Sigmoid colon (tissue), 7 donors: ENCODE data around the gene FAM174B. TPM values are rescaled to one million over a fixed set of nuclear protein-coding genes. Genes with fewer than 3 reads are reported as not detected.

Experiments
- DNase-seq: peaks from one replicate; pipeline ENCODE4 v3.0.0-alpha.2; 2019
- H3K27ac ChIP-seq, 4 donors: fragments of 200-600 bp; sonication (generic); one replicate each; pipeline ENCODE4 v1.5.1; 2016 to 2019; ENCODE audit warnings: mild to moderate bottlenecking in 1 of 4
- H3K27me3 ChIP-seq, 3 donors: fragments of 200-600 bp; sonication (generic); one replicate each; pipeline ENCODE4 v1.5.1; 2019; ENCODE audit warnings: mild to moderate bottlenecking in 1 of 3
- H3K36me3 ChIP-seq, 4 donors: fragments of 200-600 bp; sonication (generic); one replicate each; pipeline ENCODE4 v1.5.1; 2016 to 2019
- H3K4me1 ChIP-seq, 4 donors: fragments of 200-600 bp; sonication (generic); one replicate each; pipeline ENCODE4 v1.5.1; 2017 to 2019
- H3K4me3 ChIP-seq, 4 donors: fragments of 200-600 bp; sonication (generic); one replicate each; pipeline ENCODE4 v1.5.1; 2017 to 2019; ENCODE audit warnings: mild to moderate bottlenecking in 2 of 4, moderate library complexity in 1 of 4
- H3K9me3 ChIP-seq, 4 donors: fragments of 200-600 bp in 3 of 4; sonication (generic) in 3 of 4; one replicate each; pipeline versions ENCODE4 v1.5.1 to v1.6.1; 2013 to 2019
- EP300 ChIP-seq, 4 donors: sonication (generic); formaldehyde crosslinking; IDR thresholded peaks; one replicate each; pipeline ENCODE4 v1.6.1; 2017; ENCODE audit warnings: antibody characterized with exemption in 4 of 4
- POLR2A ChIP-seq, 2 donors: fragments of 450-650 bp; IDR thresholded peaks; one replicate each; pipeline ENCODE4 v1.6.1; 2016; ENCODE audit warnings: antibody characterized with exemption in 2 of 2, mild to moderate bottlenecking in 2 of 2, moderate library complexity in 2 of 2
- POLR2AphosphoS5 ChIP-seq, 4 donors: sonication (generic); formaldehyde crosslinking; IDR thresholded peaks; one replicate each; pipeline ENCODE4 v1.6.1; 2017; ENCODE audit warnings: antibody characterized with exemption in 4 of 4
- WGBS, 2 donors: extraction: QIAGEN DNeasy Blood & Tissue Kit; methylation state at CpG; one replicate each; pipeline ENCODE4 v1.1.7; 2013; 5-methylcytosine and 5-hydroxymethylcytosine counted together
- intact Hi-C: fragments of 100-400 bp; cut with DNase I; formaldehyde crosslinking; loops from one replicate; pipeline ENCODE4 v1.15.1; 2023
- polyA plus RNA-seq, 3 donors: library from polyadenylated mRNA; stranded (reverse); fragments of 200-250 nt; gene quantifications; one replicate each; pipeline ENCODE4 v1.2.3, GENCODE V29; 2013
- total RNA-seq, 4 donors: library from RNA; depleted of rRNA; stranded (reverse); fragments of >200 nt; gene quantifications; one replicate each; pipeline ENCODE4 v1.1.0, GENCODE V29; 2016
- TF ChIP-seq, protein P1 (sequence below), 4 experiments: fragments of 450-650 bp in 3 of 4; fragments of 200-600 bp in 1 of 4; IDR thresholded peaks; one replicate each; pipeline ENCODE4 v1.5.1; 2016 to 2019; ENCODE audit warnings: antibody characterized with exemption in 4 of 4, mild to moderate bottlenecking in 3 of 4, moderate library complexity in 2 of 4
- donor health status: healthy with polysubstance abuse.
- donor health status: Bipolar disorder and iron deficiency.
- donor health status: healthy.

Gene FAM174B
- total and polyA plus RNA-seq, 7 donors, result 5.3 to 38.9 (median 8.1) TPM

DNA sequence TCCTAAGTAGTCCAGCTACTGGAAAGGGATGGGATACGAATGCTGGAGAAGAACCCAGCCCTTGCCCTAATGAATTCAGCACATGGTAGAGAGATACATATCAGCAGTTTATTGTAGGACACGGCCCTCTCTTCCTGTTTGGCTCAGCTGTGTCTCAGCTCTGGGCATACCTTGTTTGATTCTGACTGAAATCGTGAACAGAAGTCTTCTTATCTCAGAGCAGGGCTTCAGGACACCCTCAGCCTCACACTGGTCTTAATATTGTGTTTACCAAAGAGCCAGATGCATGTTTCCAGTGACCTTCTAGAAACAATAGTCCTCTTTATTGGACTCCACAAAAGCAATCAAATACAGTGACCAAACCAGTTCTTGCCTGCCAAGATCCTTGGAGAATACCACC, 54.7 kb downstream of the FAM174B start:
- no peaks in the 10 kb centered on the region for H3K27me3 ChIP-seq
- intact Hi-C loops, result no loop called here

DNA sequence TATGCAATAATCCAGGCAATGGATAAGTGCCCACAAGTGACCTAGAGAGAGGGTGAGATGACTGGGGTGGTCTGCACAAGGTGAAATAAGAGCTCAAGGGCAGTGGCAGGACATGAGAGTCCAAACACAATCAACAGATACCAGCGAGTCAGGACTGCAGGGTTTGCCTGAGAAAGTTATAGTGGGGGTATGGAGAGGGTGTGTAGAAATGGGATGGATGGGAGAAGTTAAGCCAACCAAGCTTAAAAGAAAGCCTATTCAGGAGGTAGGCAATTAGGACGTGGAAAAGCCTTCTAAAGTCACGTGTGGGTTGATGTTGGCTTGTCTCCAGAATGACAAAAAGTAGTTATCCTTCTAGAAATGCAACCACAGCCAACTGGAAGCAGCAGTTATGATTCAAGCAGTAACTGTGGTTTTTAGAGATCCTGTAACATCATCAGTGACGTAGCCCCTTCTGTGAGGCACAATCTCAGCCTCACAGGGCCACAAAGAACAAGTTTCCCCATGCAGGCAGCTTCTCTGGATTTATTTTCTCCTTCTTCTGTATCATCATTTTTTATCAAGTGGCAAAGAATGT, 56.1 kb downstream of the FAM174B start:
- Histone ChIP-seq H3K36me3 (no peaks in the 10 kb centered on the region), H3K4me3 (no peak overlapping the region), H3K4me1 (no peaks in the 10 kb centered on the region), H3K27ac (no peak overlapping the region), H3K9me3 (no peaks in the 10 kb centered on the region), H3K27me3 (no peaks in the 10 kb centered on the region)
- WGBS, 2 donors, result 41 to 53% methylated on average over 4 of the region's 4 CpGs
- TF ChIP-seq POLR2AphosphoS5 (IDR thresholded peaks at IDR 0.05) (no peak), POLR2A (IDR thresholded peaks at IDR 0.05) (no peak), EP300 (IDR thresholded peaks at IDR 0.05) (no peak)
- TF ChIP-seq, protein P1, sequence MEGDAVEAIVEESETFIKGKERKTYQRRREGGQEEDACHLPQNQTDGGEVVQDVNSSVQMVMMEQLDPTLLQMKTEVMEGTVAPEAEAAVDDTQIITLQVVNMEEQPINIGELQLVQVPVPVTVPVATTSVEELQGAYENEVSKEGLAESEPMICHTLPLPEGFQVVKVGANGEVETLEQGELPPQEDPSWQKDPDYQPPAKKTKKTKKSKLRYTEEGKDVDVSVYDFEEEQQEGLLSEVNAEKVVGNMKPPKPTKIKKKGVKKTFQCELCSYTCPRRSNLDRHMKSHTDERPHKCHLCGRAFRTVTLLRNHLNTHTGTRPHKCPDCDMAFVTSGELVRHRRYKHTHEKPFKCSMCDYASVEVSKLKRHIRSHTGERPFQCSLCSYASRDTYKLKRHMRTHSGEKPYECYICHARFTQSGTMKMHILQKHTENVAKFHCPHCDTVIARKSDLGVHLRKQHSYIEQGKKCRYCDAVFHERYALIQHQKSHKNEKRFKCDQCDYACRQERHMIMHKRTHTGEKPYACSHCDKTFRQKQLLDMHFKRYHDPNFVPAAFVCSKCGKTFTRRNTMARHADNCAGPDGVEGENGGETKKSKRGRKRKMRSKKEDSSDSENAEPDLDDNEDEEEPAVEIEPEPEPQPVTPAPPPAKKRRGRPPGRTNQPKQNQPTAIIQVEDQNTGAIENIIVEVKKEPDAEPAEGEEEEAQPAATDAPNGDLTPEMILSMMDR (IDR thresholded peaks at IDR 0.05), result no peak
- DNase-seq, result no peak
- intact Hi-C loops, result no loop called here

More for the DNA sequence above, 54.7 kb downstream of the FAM174B start:
- no peak for DNase-seq
- TF ChIP-seq POLR2AphosphoS5 (IDR thresholded peaks at IDR 0.05) (no peak), EP300 (IDR thresholded peaks at IDR 0.05) (no peak), POLR2A (IDR thresholded peaks at IDR 0.05) (no peak)
- TF ChIP-seq, protein P1 (IDR thresholded peaks at IDR 0.05), result no peak
- H3K4me3 ChIP-seq, result no peak overlapping the region
- H3K27ac ChIP-seq, result no peak overlapping the region
- H3K9me3 ChIP-seq, result no peaks in the 10 kb centered on the region
- no peaks in the 10 kb centered on the region for H3K36me3 ChIP-seq
- H3K4me1 ChIP-seq, result no peaks in the 10 kb centered on the region
- WGBS, 2 donors, result 16 to 48% methylated on average over 3 of the region's 3 CpGs

DNA sequence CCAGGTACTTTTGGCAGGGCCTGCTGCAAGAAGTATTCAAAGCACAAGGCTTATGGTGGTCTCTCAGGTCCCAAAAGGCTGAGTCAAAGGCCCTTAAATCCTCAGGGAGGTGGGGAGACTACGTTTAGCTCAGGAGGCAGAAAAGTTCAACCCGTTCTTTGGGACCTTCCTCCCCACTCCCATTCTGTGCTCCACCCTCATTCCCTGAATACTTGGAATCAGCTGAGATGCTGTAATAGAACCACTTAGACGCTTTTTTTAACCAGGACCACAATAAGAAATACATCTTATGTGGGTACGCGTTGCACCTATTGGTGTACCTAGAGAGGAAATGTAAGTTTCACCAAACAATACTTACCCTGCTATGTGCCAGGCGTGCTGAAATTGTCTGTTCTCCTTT, 58.0 kb downstream of the FAM174B start:
- 91% methylated on average over 6 of the region's 6 CpGs for WGBS, 2 donors
- no peaks in the 10 kb centered on the region for H3K4me1 ChIP-seq
- H3K36me3 ChIP-seq, result no peaks in the 10 kb centered on the region
- no peaks in the 10 kb centered on the region for H3K9me3 ChIP-seq
- intact Hi-C loops, result no loop called here
- no peak for DNase-seq
- no peak overlapping the region for H3K27ac ChIP-seq
- TF ChIP-seq, protein P1 (IDR thresholded peaks at IDR 0.05), result no peak
- TF ChIP-seq POLR2A (IDR thresholded peaks at IDR 0.05) (no peak), EP300 (IDR thresholded peaks at IDR 0.05) (no peak), POLR2AphosphoS5 (IDR thresholded peaks at IDR 0.05) (no peak)
- no peaks in the 10 kb centered on the region for H3K27me3 ChIP-seq
- H3K4me3 ChIP-seq, result no peak overlapping the region

DNA sequence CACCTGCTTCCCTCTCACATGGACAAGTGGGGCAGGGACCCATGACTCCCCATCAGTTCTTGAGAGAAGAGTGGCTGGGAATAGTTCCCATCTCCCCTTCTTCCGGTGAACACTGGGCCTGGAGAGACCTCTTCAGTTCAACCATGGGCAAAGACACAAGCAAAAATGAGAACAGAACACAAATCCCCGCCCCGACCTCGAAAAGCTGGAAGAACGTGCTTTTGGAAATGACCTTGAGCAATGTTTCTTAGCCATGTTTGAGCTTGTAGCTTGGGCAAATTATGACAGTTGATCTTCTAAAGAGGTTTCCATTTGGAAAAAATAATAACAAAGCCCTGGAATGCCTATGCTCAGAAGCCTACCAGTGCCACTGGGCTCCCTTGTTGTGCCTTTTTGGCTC, 59.0 kb downstream of the FAM174B start:
- TF ChIP-seq EP300 (IDR thresholded peaks at IDR 0.05), result no peak
- TF ChIP-seq POLR2A (IDR thresholded peaks at IDR 0.05), result no peak
- TF ChIP-seq POLR2AphosphoS5 (IDR thresholded peaks at IDR 0.05), result no peak
- TF ChIP-seq, protein P1 (IDR thresholded peaks at IDR 0.05), result no peak
- Histone ChIP-seq H3K9me3 (no peaks in the 10 kb centered on the region), H3K4me3 (no peak overlapping the region), H3K36me3 (no peaks in the 10 kb centered on the region), H3K27ac (no peak overlapping the region), H3K27me3 (no peaks in the 10 kb centered on the region), H3K4me1 (no peaks in the 10 kb centered on the region)
- 96% methylated on average over 5 of the region's 5 CpGs for WGBS, 2 donors
- intact Hi-C loops, result no loop called here
- no peak for DNase-seq
